Activated CD4-positive, alpha-beta T cell treated with anti-CD3 and anti-CD28 coated beads, Interleukin-2, amount 10 ng/mL, durations not matched to agents 7 days and 5 days (primary cell): Measurements from ENCODE around the gene CDK11A. TPM values are rescaled to one million over a fixed set of nuclear protein-coding genes. Genes with fewer than 3 reads are reported as not detected.

Experiments
- CTCF ChIA-PET: fragments of 350-600 bp; sonication (Branson Sonifier 250); formaldehyde crosslinking; loops from one replicate; lab custom pipeline; 2021; ENCODE audit warnings: antibody characterized with exemption; lab: Charles Lee
- POLR2A ChIA-PET: fragments of 350-600 bp; sonication (Branson Sonifier 250); formaldehyde crosslinking; loops from one replicate; lab custom pipeline; 2021; ENCODE audit warnings: antibody characterized with exemption; lab: Charles Lee
- DNase-seq: peaks from one replicate; pipeline ENCODE4 v3.0.0-alpha.2; 2020
- H3K27ac Mint-ChIP-seq: one replicate; pipeline ENCODE4 v1.8.0; 2021; ENCODE audit warnings: mild to moderate bottlenecking, moderate library complexity, mixed read lengths
- H3K27me3 Mint-ChIP-seq: one replicate; pipeline ENCODE4 v1.8.0; 2021; ENCODE audit warnings: mixed read lengths
- H3K36me3 Mint-ChIP-seq: one replicate; pipeline ENCODE4 v1.8.0; 2021; ENCODE audit warnings: low read depth, mixed read lengths
- H3K4me1 Mint-ChIP-seq: one replicate; pipeline ENCODE4 v1.8.0; 2021; ENCODE audit warnings: mixed read lengths
- H3K4me3 Mint-ChIP-seq: one replicate; pipeline ENCODE4 v1.8.0; 2021; ENCODE audit warnings: mild to moderate bottlenecking, moderate library complexity, mixed read lengths
- H3K9me3 Mint-ChIP-seq: one replicate; pipeline ENCODE4 v1.8.0; 2021; ENCODE audit warnings: mixed read lengths
- total RNA-seq, 2 experiments: library from RNA; stranded (reverse); gene quantifications; one replicate each; pipeline ENCODE4 v1.2.3, GENCODE V29; 2021

Gene CDK11A
- total RNA-seq, 2 experiments from 2014 or later, result 61.4 to 81.9 TPM

DNA sequence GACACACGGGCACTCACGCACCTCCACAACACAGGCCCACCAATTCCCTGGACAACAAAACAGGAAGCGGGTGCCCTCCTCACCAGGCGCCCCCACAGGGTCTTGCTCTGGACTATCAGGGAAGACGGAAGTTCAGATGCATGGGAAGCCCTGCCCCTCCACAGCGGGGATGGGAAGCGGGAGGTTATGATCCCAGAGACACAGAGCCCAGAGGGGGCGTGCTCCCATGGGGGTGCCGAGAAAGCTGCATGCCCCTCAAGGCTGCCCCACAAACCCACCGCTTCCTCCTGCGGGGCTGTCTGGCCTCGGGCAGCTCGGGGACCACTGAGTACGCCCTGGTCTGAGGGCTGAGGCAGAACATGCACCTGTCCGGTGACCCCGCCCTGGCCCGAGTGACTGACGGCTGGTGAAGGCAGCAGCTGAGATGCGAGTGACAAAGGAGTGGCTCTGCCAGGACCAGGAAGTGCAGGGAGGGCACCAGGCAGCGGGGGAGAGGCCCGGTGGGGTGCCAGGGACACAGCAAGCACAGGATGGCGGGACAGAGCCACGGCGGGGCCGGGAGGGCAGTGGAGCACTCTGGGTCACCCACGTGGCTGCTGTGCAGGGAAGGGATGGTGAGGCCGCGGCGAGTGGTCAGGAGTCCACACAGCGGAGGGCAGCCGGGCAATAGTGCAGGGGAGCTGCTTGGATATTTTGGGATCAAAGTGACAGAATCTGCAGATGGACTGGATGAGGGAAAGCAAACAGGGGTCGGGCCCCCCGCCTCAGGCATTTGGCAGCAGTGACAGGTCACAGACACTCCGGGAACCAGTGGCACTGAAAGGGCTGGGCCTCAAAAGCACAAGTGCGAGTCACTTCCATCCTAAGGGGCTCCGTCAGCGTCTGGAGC, 35.5 kb upstream of the CDK11A start:
- H3K27me3 Mint-ChIP-seq, result no peaks in the 10 kb centered on the region
- H3K36me3 Mint-ChIP-seq, result peaks cover 23% of the 10 kb centered on the region
- no peak for DNase-seq
- no peaks in the 10 kb centered on the region for H3K9me3 Mint-ChIP-seq
- POLR2A ChIA-PET, result no interaction called here
- CTCF ChIA-PET, result no interaction called here
- no peaks in the 10 kb centered on the region for H3K4me1 Mint-ChIP-seq
- H3K27ac Mint-ChIP-seq, result peak overlapping the region; percentile 50
- no peak overlapping the region for H3K4me3 Mint-ChIP-seq

GRCh38 chr1:1758692-1759455, 34.7 kb upstream of the CDK11A start:
- CTCF ChIA-PET, result interaction anchor here (0.7 kb wide), 1 partner anchor 150 kb away, joined by 3 read pairs; no protein-coding TSS in a partner anchor
- Mint-ChIP-seq H3K27me3 (no peaks in the 10 kb centered on the region), H3K4me1 (no peaks in the 10 kb centered on the region), H3K9me3 (no peaks in the 10 kb centered on the region), H3K27ac (no peak overlapping the region), H3K4me3 (no peak overlapping the region), H3K36me3 (peaks cover 19% of the 10 kb centered on the region)
- POLR2A ChIA-PET, result interaction anchor here (0.6 kb wide), 1 partner anchor 747 kb away, joined by 5 read pairs; no protein-coding TSS in a partner anchor
- DNase-seq, result no peak

GRCh38 chr1:1758059-1758621, 34.0 kb upstream of the CDK11A start:
- H3K27ac Mint-ChIP-seq, result no peak overlapping the region
- H3K4me1 Mint-ChIP-seq, result no peaks in the 10 kb centered on the region
- CTCF ChIA-PET, result interaction anchor here (0.7 kb wide), 1 partner anchor 151 kb away, joined by 3 read pairs; no protein-coding TSS in a partner anchor
- H3K36me3 Mint-ChIP-seq, result peaks cover 19% of the 10 kb centered on the region
- no peaks in the 10 kb centered on the region for H3K27me3 Mint-ChIP-seq
- DNase-seq, result no peak
- no peak overlapping the region for H3K4me3 Mint-ChIP-seq
- H3K9me3 Mint-ChIP-seq, result no peaks in the 10 kb centered on the region
- POLR2A ChIA-PET, result interaction anchor here (0.6 kb wide), 1 partner anchor 748 kb away, joined by 5 read pairs; no protein-coding TSS in a partner anchor

DNA sequence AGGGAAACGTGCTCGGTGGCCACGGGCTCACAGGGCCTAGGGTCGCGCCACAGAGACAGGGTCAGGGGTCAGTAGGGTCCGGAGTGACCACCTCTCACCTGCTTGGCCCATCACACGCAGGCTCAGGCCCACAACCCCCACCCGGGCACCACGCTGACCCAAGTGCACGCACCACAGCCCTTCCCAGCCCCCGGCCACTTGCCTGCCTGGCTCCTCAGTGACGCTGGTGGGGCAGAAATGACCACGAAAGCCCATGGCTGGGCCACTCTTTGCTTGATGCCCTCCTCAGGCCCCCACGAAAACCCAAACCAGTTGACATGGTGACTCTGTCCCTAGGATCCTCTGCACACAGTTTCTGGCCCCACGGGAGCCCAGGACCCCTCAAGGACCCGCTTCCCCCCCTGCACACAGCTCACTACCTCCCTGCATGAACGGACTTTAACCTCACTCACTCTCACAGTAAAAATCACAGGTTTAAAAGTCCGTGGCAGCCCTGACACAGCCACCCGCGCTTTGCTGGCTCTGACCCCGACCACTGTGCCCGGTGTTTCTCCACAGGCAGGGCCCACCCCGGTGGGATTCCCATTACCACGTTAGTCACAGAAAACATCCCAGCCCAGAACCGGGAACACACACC, 33.4 kb upstream of the CDK11A start:
- Mint-ChIP-seq H3K36me3 (peaks cover 19% of the 10 kb centered on the region), H3K9me3 (no peaks in the 10 kb centered on the region), H3K27ac (peak overlapping the region; percentile 60), H3K4me1 (no peaks in the 10 kb centered on the region), H3K27me3 (no peaks in the 10 kb centered on the region), H3K4me3 (no peak overlapping the region)
- POLR2A ChIA-PET, result no interaction called here
- no peak for DNase-seq
- CTCF ChIA-PET, result no interaction called here

GRCh38 chr1:1756661-1757421, 32.7 kb upstream of the CDK11A start:
- H3K27ac Mint-ChIP-seq, result no peak overlapping the region
- POLR2A ChIA-PET, result no interaction called here
- H3K36me3 Mint-ChIP-seq, result peaks cover 19% of the 10 kb centered on the region
- DNase-seq, result no peak
- no peaks in the 10 kb centered on the region for H3K4me1 Mint-ChIP-seq
- no peak overlapping the region for H3K4me3 Mint-ChIP-seq
- CTCF ChIA-PET, result no interaction called here
- no peaks in the 10 kb centered on the region for H3K9me3 Mint-ChIP-seq
- H3K27me3 Mint-ChIP-seq, result no peaks in the 10 kb centered on the region

DNA sequence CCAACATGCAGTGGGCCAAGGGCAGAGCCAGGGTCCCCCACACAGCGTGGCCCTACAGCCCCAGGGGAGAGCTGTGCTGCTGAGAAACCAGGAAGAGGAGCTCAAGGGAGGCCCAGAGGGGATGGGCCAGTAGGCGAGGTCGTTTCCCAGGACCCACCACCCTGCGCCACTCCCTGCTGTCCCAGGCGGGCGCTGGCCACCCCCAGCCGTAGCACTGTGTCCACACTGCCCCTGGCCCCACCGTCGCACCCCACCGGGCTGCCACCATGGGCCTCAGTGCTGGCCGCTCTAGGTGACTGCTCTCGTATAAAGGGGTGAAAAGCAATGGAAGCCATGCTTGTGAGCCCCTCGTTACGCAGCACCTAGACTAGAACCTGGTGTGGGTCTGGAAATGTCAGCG, 31.7 kb upstream of the CDK11A start:
- Mint-ChIP-seq H3K9me3 (no peaks in the 10 kb centered on the region), H3K36me3 (peaks cover 15% of the 10 kb centered on the region), H3K4me3 (no peak overlapping the region), H3K27me3 (no peaks in the 10 kb centered on the region), H3K27ac (no peak overlapping the region), H3K4me1 (no peaks in the 10 kb centered on the region)
- DNase-seq, result no peak
- POLR2A ChIA-PET, result no interaction called here
- CTCF ChIA-PET, result interaction anchor here (1.3 kb wide), 1 partner anchor 24 kb away, joined by 6 read pairs; no protein-coding TSS in a partner anchor

DNA sequence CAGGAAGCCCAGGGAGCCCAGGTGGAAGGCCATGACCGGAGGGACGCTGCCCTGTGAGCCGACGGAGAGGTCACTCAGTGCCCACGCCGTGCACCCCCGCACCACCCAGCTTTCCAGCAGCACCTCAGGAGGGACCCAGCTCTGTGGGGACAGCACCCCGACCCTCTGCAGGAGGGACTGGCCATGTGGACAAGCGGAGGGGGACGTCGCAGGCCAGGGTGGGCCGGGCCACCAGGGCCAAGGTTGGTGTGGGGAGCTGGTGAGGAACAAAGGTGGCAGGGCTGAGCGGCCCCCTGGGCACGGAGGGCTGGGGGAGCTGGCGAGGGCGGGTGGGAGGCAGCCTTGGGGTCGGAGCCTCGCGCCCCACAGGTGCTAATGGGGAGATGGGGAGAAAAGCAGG, 31.3 kb upstream of the CDK11A start:
- Mint-ChIP-seq H3K9me3 (no peaks in the 10 kb centered on the region), H3K27me3 (no peaks in the 10 kb centered on the region), H3K27ac (no peak overlapping the region), H3K4me1 (no peaks in the 10 kb centered on the region), H3K4me3 (no peak overlapping the region), H3K36me3 (peaks cover 15% of the 10 kb centered on the region)
- POLR2A ChIA-PET, result no interaction called here
- CTCF ChIA-PET, result interaction anchor here (1.3 kb wide), 2 partner anchors 13 to 24 kb away, joined by 4 to 6 read pairs; no protein-coding TSS in a partner anchor
- no peak for DNase-seq

DNA sequence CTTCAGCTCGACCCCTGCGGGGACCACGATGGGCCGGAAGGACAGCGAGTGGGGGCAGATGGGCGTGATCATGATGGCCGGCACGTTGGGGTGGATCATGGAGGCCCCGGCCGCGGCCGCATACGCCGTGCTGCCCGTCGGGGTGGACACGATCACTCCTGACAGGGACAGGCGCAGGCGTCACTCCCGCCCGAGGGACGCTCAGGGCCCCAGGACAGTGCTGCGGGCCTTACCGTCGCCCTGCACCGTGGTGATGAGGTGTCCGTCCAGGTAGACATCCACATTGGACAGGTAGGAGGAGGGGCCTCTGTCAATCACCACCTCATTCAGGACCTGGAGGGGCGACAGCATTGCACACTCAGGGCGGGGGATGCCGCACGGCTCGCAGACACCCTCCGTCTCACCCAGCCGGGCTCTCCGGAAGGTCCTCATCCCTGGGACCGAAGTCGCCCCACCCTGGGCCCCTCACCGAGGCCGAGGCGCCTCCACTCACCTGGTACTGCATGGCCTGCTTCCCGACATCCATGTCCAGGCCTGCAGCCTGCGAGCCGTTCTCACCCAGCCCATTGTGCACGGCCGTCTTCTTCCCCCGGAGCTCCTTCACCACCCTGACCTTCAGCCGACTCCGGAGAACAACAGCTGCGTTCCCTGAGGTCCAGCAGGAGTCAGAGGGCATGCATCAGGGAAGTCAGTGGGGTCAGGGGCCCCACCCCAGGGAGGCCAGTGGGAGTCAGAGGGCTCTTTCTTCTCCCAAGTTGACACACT, 30.1 kb upstream of the CDK11A start:
- Mint-ChIP-seq H3K4me3 (no peak overlapping the region), H3K9me3 (no peaks in the 10 kb centered on the region), H3K36me3 (peaks cover 13% of the 10 kb centered on the region), H3K4me1 (peaks cover 2% of the 10 kb centered on the region), H3K27ac (no peak overlapping the region), H3K27me3 (no peaks in the 10 kb centered on the region)
- DNase-seq, result no peak
- ChIA-PET CTCF (interaction anchor here (1.3 kb wide), 1 partner anchor 14 kb away, joined by 4 read pairs; no protein-coding TSS in a partner anchor), POLR2A (no interaction called here)

DNA sequence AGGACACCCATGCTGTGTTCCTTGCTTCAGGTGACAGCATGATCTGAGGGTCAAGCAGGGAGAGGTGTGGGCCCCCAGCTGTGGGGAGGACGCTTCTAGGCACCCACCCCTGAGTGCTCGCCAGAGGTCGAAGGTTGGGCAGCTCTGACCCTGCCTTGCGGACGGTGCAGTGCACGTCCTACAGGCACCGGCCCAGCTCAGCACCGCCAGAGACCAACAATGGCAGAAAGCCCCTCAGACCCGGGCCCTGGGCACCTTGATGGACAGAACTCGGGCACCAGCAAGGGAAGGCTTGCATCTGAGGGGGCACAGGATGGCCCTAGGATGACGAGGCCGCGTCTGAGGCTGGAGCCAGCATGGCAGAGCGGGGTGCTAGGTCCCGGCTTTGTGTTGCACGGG, 29.4 kb upstream of the CDK11A start:
- ChIA-PET POLR2A (no interaction called here), CTCF (no interaction called here)
- Mint-ChIP-seq H3K27me3 (no peaks in the 10 kb centered on the region), H3K4me3 (no peak overlapping the region), H3K27ac (no peak overlapping the region), H3K36me3 (peaks cover 11% of the 10 kb centered on the region), H3K4me1 (peaks cover 2% of the 10 kb centered on the region), H3K9me3 (no peaks in the 10 kb centered on the region)
- no peak for DNase-seq

- Mint-ChIP-seq H3K36me3 (peaks cover 7% of the 10 kb centered on the region), H3K27ac (no peak overlapping the region), H3K4me1 (peaks cover 5% of the 10 kb centered on the region), H3K27me3 (no peaks in the 10 kb centered on the region), H3K9me3 (no peaks in the 10 kb centered on the region), H3K4me3 (no peak overlapping the region)
- DNase-seq, result no peak
- ChIA-PET POLR2A (no interaction called here), CTCF (no interaction called here)
Observed at GRCh38 chr1:1752636-1753606, 28.8 kb upstream of the CDK11A start.
